ENCODE measurements around the gene MED22. TPM values are rescaled to one million over a fixed set of nuclear protein-coding genes. Genes with fewer than 3 reads are reported as not detected.

The MED22 gene
- 9.9 and 21.4 TPM in 2 replicates for total RNA-seq

DNA sequence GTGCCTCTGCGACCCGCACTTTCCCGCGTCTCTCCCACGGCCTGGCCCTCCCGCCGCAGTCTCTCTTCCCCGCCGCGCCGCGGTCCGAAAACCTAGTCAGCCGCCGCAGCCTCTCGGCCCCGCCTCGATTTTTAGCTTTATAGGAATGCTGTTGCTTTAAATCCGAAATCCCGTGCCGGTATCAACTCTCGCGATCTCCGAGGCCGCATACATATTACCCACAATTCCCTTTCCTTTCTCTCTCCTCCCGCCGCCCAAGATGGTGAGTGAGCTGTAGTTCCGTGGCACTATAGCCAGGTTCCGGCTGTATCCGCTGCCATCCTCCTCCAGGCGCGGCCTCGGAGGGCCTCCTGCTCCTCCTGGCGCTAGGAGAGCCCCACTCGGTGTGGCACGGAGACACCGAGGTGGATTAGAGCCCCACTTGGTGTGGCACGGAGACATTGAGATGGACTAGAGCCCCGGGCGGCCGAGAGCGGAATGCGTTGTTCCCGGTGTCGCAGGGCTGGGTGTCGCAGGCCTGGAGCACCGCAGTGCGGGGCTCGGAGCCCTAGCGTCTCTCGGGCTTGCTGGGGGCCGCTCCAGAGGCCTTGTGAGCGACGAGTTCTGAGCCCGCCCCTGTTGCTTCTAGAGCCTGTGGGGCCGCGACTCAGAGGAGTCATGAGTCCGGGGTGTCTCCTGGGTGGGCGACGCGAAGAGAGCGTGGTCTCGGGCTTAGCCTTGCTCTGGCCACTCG, at the start of gene MED22, which contains the start of gene RPL7A:
Gene MED22, minus strand, starts transcription at position 147 of the 733 bp plus-strand sequence. CDS start 1,469 bp downstream, outside the sequence.
Gene RPL7A, plus strand, starts transcription at position 234 of the 733 bp plus-strand sequence. Its CDS starts 26 bp downstream, at position 260.

GRCh38 chr9:133375724-133376654, 28.1 kb upstream of the MED22 start, which contains the start of the genes STKLD1 and SURF4:
TSS of gene STKLD1 (plus strand) at chr9:133376366. CDS start at chr9:133376474, 108 bp downstream.
TSS of gene SURF4 (minus strand) at chr9:133376060. CDS start at chr9:133375969, 91 bp downstream.

DNA sequence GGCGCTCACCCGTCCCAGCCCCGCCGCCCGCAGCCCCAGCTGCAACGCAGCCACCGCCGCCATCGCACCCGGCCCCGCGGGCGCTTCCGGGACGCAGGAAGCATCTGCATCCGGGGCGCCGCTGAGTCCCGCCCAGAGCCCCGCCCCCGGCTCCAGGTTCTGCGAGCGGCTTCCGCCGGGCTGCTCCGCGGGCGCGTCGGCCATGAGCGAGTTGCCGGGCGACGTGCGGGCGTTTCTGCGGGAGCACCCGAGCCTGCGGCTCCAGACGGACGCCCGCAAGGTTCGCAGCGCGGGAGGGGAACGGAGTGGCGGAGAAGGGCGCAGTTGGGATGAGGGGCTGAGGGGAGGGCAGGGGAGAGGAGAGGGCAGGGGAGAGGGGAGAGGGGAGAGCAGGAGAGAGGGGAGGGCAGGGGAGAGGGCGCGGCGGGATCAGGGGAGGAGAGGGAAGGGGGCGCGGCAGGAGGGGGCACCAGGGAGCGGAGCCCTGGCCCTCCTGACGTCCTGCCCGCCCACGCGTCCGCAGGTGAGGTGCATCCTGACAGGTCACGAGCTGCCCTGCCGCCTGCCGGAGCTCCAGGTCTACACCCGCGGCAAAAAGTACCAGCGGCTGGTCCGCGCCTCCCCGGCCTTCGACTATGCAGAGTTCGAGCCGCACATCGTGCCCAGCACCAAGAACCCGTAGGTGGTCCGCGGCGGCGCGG, 8.6 kb upstream of the MED22 start, which contains the start of the genes SURF1 and SURF2:
Gene SURF1, minus strand, starts transcription at position 97 of the 701 bp plus-strand sequence. Its CDS starts 34 bp downstream, at position 63.
Gene SURF2, plus strand, starts transcription at position 160 of the 701 bp plus-strand sequence. Its CDS starts 43 bp downstream, at position 203.

GRCh38 chr9:133335924-133336811, 11.8 kb downstream of the MED22 start, which contains the start of gene SURF6:
TSS of gene SURF6 (minus strand) at chr9:133336188. CDS start at chr9:133336132, 56 bp downstream.

Other genes with a start within 250 kb of the MED22 start
- gene RALGDS, start 226.9 kb downstream of the MED22 start, total RNA-seq: 20.2 and 20.4 TPM in 2 replicates
- gene GBGT1, start 184.2 kb downstream of the MED22 start, total RNA-seq: 1.3 and 5.7 TPM in 2 replicates
- gene OBP2B, start 138.9 kb downstream of the MED22 start, total RNA-seq: not detected in 2 replicates
- not detected in 2 replicates for gene ABO, start 72.9 kb downstream of the MED22 start, total RNA-seq
- gene SURF6, start 11.9 kb downstream of the MED22 start, total RNA-seq: 7.4 and 8.1 TPM in 2 replicates
- gene RPL7A, start 87 bp upstream of the MED22 start, total RNA-seq: 2,604 and 3,068 TPM in 2 replicates
- 32.8 and 43.2 TPM in 2 replicates for gene SURF1, start 8.4 kb upstream of the MED22 start, total RNA-seq
- 13.9 and 14.6 TPM in 2 replicates for gene SURF2, start 8.4 kb upstream of the MED22 start, total RNA-seq
- 354 and 359 TPM in 2 replicates for gene SURF4, start 27.9 kb upstream of the MED22 start, total RNA-seq
- gene STKLD1, start 28.2 kb upstream of the MED22 start, total RNA-seq: 0.69 and 0.95 TPM in 2 replicates
- gene REXO4, start 69.9 kb upstream of the MED22 start, total RNA-seq: 14.7 and 20.8 TPM in 2 replicates
- 2.5 and 3.3 TPM in 2 replicates for gene ADAMTS13, start 74.2 kb upstream of the MED22 start, total RNA-seq
- gene CACFD1, start 111.8 kb upstream of the MED22 start, total RNA-seq: 7.6 and 8.8 TPM in 2 replicates
- gene SLC2A6, start 131.0 kb upstream of the MED22 start, total RNA-seq: 4.3 and 5.7 TPM in 2 replicates
- gene MYMK, start 176.8 kb upstream of the MED22 start, total RNA-seq: not detected in 2 replicates
- gene ADAMTSL2, start 186.6 kb upstream of the MED22 start, total RNA-seq: under 0.01 TPM in 1 of 2 replicates, not detected in the other